H1 (cell line): ENCODE data around the gene CEP41. TPM values are rescaled to one million over a fixed set of nuclear protein-coding genes. Genes with fewer than 3 reads are reported as not detected.

Experiments used
- CTCF ChIA-PET: fragments of 300-600 bp; sonication (Branson Sonifier 250); formaldehyde crosslinking; loops from one replicate; lab custom pipeline; 2021; ENCODE audit not compliant: partially characterized antibody; lab: Charles Lee
- POLR2A ChIA-PET: fragments of 300-600 bp; sonication (Branson Sonifier 250); formaldehyde crosslinking; loops from one replicate; lab custom pipeline; 2021; ENCODE audit warnings: inconsistent platforms; ENCODE audit not compliant: partially characterized antibody; lab: Charles Lee
- DNase-seq, 2 experiments: peaks; one replicate each; pipeline versions ENCODE4 v3.0.0 to v3.0.0-alpha.2; 2010 to 2022; ENCODE audit warnings: low spot score in 2 of 2, low read depth in 1 of 2, mixed read lengths in 1 of 2
- FAIRE-seq: peaks from 2 replicates; lab custom pipeline; 2011; peaks lifted over from hg19 to GRCh38; lab: Jason Lieb, UNC
- H2AFZ ChIP-seq: 2 replicates; pipeline ENCODE4 v1.8.1; 2012; ENCODE audit warnings: low read length, inconsistent platforms
- H2AK5ac ChIP-seq: 2 replicates; pipeline ENCODE4 v1.6.1; 2013; ENCODE audit warnings: low read depth, low read length
- H2BK120ac ChIP-seq: replicated peaks from 2 replicates; pipeline ENCODE3; 2013; ENCODE audit warnings: low read depth, low read length, inconsistent platforms
- H2BK12ac ChIP-seq: 2 replicates; pipeline ENCODE4 v1.6.1; 2013; ENCODE audit warnings: low read depth, low read length
- H2BK15ac ChIP-seq: 2 replicates; pipeline ENCODE4 v1.6.1; 2013; ENCODE audit warnings: low read length
- H2BK20ac ChIP-seq: 2 replicates; pipeline ENCODE4 v1.6.1; 2013; ENCODE audit warnings: low read length
- H2BK5ac ChIP-seq: 2 replicates; pipeline ENCODE4 v1.6.1; 2013; ENCODE audit warnings: low read depth, low read length
- H3K14ac ChIP-seq: 2 replicates; pipeline ENCODE4 v1.6.1; 2013; ENCODE audit warnings: inconsistent platforms; ENCODE audit not compliant: insufficient read length
- H3K18ac ChIP-seq: 2 replicates; pipeline ENCODE4 v1.6.1; 2013; ENCODE audit warnings: low read length; ENCODE audit errors: extremely low read depth
- H3K23ac ChIP-seq: 2 replicates; pipeline ENCODE4 v1.6.1; 2013; ENCODE audit warnings: inconsistent platforms; ENCODE audit not compliant: insufficient read length
- H3K23me2 ChIP-seq: 2 replicates; pipeline ENCODE4 v1.6.1; 2013; ENCODE audit warnings: low read depth, low read length
- H3K27ac ChIP-seq: 2 replicates; pipeline ENCODE4 v1.6.1; 2011; ENCODE audit warnings: low read depth, low read length, inconsistent platforms
- H3K27me3 ChIP-seq, 4 experiments: replicated peaks in 1 of 4; 1 replicate in 1 of 4; 2 replicates in 3 of 4; pipeline versions ENCODE4 v1.6.1 to v1.8.1; 2011 to 2013; ENCODE audit warnings: low read length in 3 of 4, mild to moderate bottlenecking in 3 of 4, inconsistent platforms in 2 of 4, mixed read lengths in 2 of 4, moderate library complexity in 1 of 4; ENCODE audit not compliant: control insufficient read depth in 3 of 4, insufficient read depth in 3 of 4; ENCODE audit errors: extremely low read depth in 1 of 4
- H3K36me3 ChIP-seq, 4 experiments: 2 replicates each; pipeline versions ENCODE4 v1.6.1 to v1.8.1; 2011 to 2013; ENCODE audit warnings: mild to moderate bottlenecking in 4 of 4, low read length in 3 of 4, moderate library complexity in 2 of 4, control low read depth in 1 of 4, inconsistent platforms in 1 of 4; ENCODE audit not compliant: insufficient read depth in 4 of 4, control insufficient read depth in 2 of 4
- H3K4ac ChIP-seq: replicated peaks from 2 replicates; pipeline ENCODE3; 2013; ENCODE audit warnings: low read length, low read depth, mixed read lengths, inconsistent platforms; ENCODE audit not compliant: insufficient read length
- H3K4me1 ChIP-seq, 4 experiments: replicated peaks in 1 of 4; 1 replicate in 1 of 4; 2 replicates in 3 of 4; pipeline versions ENCODE4 v1.6.1 to v1.8.1; 2011 to 2013; ENCODE audit warnings: low read length in 3 of 4, inconsistent platforms in 2 of 4, mixed read lengths in 1 of 4; ENCODE audit not compliant: insufficient read depth in 4 of 4, control insufficient read depth in 3 of 4
- H3K4me2 ChIP-seq, 2 experiments: 2 replicates each; pipeline versions ENCODE4 v1.6.1 to v1.8.1; 2011 to 2013; ENCODE audit warnings: low read depth in 2 of 2, low read length in 2 of 2, control low read depth in 1 of 2, inconsistent platforms in 1 of 2, mild to moderate bottlenecking in 1 of 2; ENCODE audit not compliant: insufficient read depth in 1 of 2
- H3K4me3 ChIP-seq, 4 experiments: fragments of 200-600, 300-600 bp in 1 of 4; sonication (generic), shearing (Covaris generic), sonication (Bioruptor Twin) in 1 of 4; 2 replicates each; pipeline versions ENCODE4 v1.5.1 to v1.8.1; 2011 to 2016; ENCODE audit warnings: low read length in 4 of 4, low read depth in 3 of 4, control low read depth in 2 of 4, inconsistent platforms in 2 of 4, mild to moderate bottlenecking in 2 of 4, mixed read lengths in 1 of 4, moderate library complexity in 1 of 4; ENCODE audit not compliant: insufficient read depth in 2 of 4; ENCODE audit errors: extremely low read depth in 1 of 4
- H3K56ac ChIP-seq: replicated peaks from 2 replicates; pipeline ENCODE3; 2013; ENCODE audit warnings: low read depth, mild to moderate bottlenecking, mixed read lengths, low read length, inconsistent platforms; ENCODE audit not compliant: insufficient read length
- H3K79me1 ChIP-seq: 2 replicates; pipeline ENCODE4 v1.6.1; 2013; ENCODE audit warnings: low read depth, low read length, control low read depth
- H3K79me2 ChIP-seq, 2 experiments: 2 replicates each; pipeline versions ENCODE4 v1.6.1 to v1.8.1; 2012 to 2013; ENCODE audit warnings: low read length in 2 of 2, mild to moderate bottlenecking in 2 of 2, inconsistent platforms in 1 of 2; ENCODE audit not compliant: insufficient read depth in 2 of 2, control insufficient read depth in 1 of 2
- H3K9ac ChIP-seq, 4 experiments: replicated peaks in 1 of 4; 1 replicate in 1 of 4; 2 replicates in 3 of 4; pipeline versions ENCODE4 v1.6.1 to v1.8.1; 2011 to 2013; ENCODE audit warnings: low read depth in 3 of 4, low read length in 3 of 4, control low read depth in 2 of 4, mild to moderate bottlenecking in 2 of 4, moderate library complexity in 2 of 4, inconsistent platforms in 1 of 4; ENCODE audit errors: extremely low read depth in 1 of 4
- H3K9me3 ChIP-seq, 2 experiments: 2 replicates each; pipeline versions ENCODE4 v1.6.1 to v1.8.1; 2012 to 2013; ENCODE audit warnings: mild to moderate bottlenecking in 2 of 2, moderate library complexity in 2 of 2, control low read depth in 1 of 2, inconsistent platforms in 1 of 2, low read depth in 1 of 2, low read length in 1 of 2, mixed read lengths in 1 of 2; ENCODE audit not compliant: insufficient read depth in 2 of 2
- H4K20me1 ChIP-seq, 2 experiments: replicated peaks in 1 of 2; 2 replicates each; pipeline versions ENCODE3 to v1.8.1; 2011 to 2013; ENCODE audit warnings: inconsistent platforms in 2 of 2, low read length in 2 of 2, mild to moderate bottlenecking in 1 of 2; ENCODE audit not compliant: insufficient read depth in 2 of 2, control insufficient read depth in 1 of 2
- H4K5ac ChIP-seq: 2 replicates; pipeline ENCODE4 v1.6.1; 2013; ENCODE audit warnings: low read length, low read depth, mixed read lengths, inconsistent platforms; ENCODE audit not compliant: insufficient read length
- H4K8ac ChIP-seq: 2 replicates; pipeline ENCODE4 v1.8.0; 2013; ENCODE audit warnings: mild to moderate bottlenecking, moderate library complexity, low read length, inconsistent platforms; ENCODE audit not compliant: insufficient read depth; ENCODE audit errors: extremely low read depth
- H4K91ac ChIP-seq: replicated peaks from 2 replicates; pipeline ENCODE3; 2013; ENCODE audit warnings: low read length, mixed read lengths, inconsistent platforms; ENCODE audit not compliant: insufficient read length
- CBX8 ChIP-seq: fragments of 300-800, 300-1000 bp; sonication (generic); IDR thresholded peaks from 2 replicates; pipeline ENCODE4 v1.7.1; 2016; ENCODE audit warnings: low read depth, low read length, borderline replicate concordance
- CEBPB ChIP-seq: IDR thresholded peaks from 2 replicates; pipeline ENCODE4 v1.6.1; 2012; ENCODE audit warnings: low read depth, low read length
- EZH2 ChIP-seq: fragments of 200-600 bp; sonication (generic); IDR thresholded peaks from 2 replicates; pipeline ENCODE4 v1.7.1; 2012; ENCODE audit warnings: low read depth, mild to moderate bottlenecking, moderate library complexity, low read length, inconsistent platforms; ENCODE audit not compliant: severe bottlenecking
- HDAC2 ChIP-seq, 2 experiments: fragments of 300-600 bp in 1 of 2; sonication (generic) in 1 of 2; IDR thresholded peaks; 2 replicates each; pipeline ENCODE4 v1.6.1; 2011 to 2012; ENCODE audit warnings: low read depth in 2 of 2, low read length in 2 of 2, mild to moderate bottlenecking in 2 of 2, moderate library complexity in 2 of 2, borderline replicate concordance in 1 of 2, inconsistent platforms in 1 of 2
- RFX5 ChIP-seq: IDR thresholded peaks from 2 replicates; pipeline ENCODE4 v1.6.1; 2011; ENCODE audit warnings: low read depth, low read length, improper control_type of control experiment, borderline replicate concordance
- SP1 ChIP-seq: IDR thresholded peaks from 2 replicates; pipeline ENCODE4 v1.6.1; 2011; ENCODE audit warnings: low read depth, low read length
- TCF12 ChIP-seq: IDR thresholded peaks from 2 replicates; pipeline ENCODE4 v1.6.1; 2011; ENCODE audit warnings: low read depth, mild to moderate bottlenecking, low read length
- YY1 ChIP-seq: IDR thresholded peaks from 2 replicates; pipeline ENCODE4 v1.6.1; 2011; ENCODE audit warnings: low read depth, mild to moderate bottlenecking, low read length
- WGBS, 2 experiments: shearing (Covaris generic) in 1 of 2; methylation state at CpG; one replicate each; pipeline versions ENCODE4 v1.1.6 to v1.1.7; 2013 to 2015; ENCODE audit warnings: low lambda C conversion rate in 2 of 2, mixed read lengths in 2 of 2, inconsistent platforms in 1 of 2, low coverage in 1 of 2, missing lambda C conversion rate in 1 of 2; ENCODE audit not compliant: insufficient replicate concordance in 2 of 2, insufficient coverage in 1 of 2, insufficient read length in 1 of 2; ENCODE audit errors: extremely low coverage in 1 of 2, missing lambda C conversion rate in 1 of 2; 5-methylcytosine and 5-hydroxymethylcytosine counted together
- polyA plus RNA-seq, 7 experiments: library from polyadenylated mRNA; depleted of rRNA in 3 of 7; stranded (reverse) in 5 of 7; unstranded in 2 of 7; fragments of >200 nt in 5 of 7; fragments of 200-250 nt in 2 of 7; gene quantifications; 1 replicate in 5 of 7; 2 replicates in 1 of 7; 4 replicates in 1 of 7; pipeline versions ENCODE4 v1.2.1 to v1.2.3, GENCODE V29; 2011 to 2013; ENCODE audit warnings: missing spikeins in 2 of 7, mixed read lengths in 2 of 7
- total RNA-seq: library from RNA; stranded (reverse); fragmentation: NEBNext Ultra II Directional; extraction: Animal tissue kit (Norgen Biotek cat#: 25700); gene quantifications from 2 replicates; pipeline ENCODE4 v1.2.1, GENCODE V29; 2021

Gene CEP41
- total and polyA plus RNA-seq, 2 of the 8 experiments (the other 6 are each of a cell fraction or from before 2014, with no cell fraction given) = 9.3 to 12.8 TPM

DNA sequence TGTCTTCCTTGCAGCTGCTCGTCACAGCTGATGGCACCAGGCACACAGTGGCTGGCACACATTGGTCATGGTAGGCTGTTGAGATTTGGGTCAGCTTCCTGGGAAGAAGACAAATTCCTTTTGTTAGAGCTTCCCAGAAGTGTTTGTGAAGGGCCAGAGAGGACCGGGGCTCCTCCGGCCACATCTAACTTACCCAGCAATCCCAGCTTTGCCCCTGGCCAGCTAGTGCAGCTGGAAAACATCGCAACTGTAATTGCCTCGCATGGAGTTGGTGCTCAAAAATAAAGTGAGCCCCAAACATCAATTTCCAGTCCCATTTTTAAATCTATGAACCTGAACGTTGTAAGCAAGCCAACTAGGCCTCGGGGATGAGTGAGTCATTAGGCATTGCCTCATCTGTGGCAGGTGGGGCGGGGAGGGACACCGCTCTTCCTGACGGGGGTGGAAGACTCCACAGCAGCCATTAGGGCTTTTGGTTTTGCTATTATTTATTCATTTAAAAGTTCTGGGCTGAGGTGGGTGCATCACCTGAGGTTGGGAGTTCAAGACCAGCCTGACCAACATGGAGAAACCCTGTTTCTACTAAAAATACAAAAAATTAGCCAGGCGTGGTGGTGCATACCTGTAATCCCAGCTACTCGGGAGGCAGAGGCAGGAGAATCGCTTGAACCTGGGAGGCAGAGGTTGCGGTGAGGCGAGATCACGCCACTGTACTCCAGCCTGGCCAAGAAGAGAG, 83.8 kb downstream of the CEP41 start:
- peak overlapping the region; percentile 87 for H4K91ac ChIP-seq
- H3K79me2 ChIP-seq = no peaks in the 10 kb centered on the region
- DNase-seq (no peak), FAIRE-seq (no peak)
- peak overlapping the region in 1 of 4 experiments; percentile 20; a peak in 2 of 7 replicates for H3K9ac ChIP-seq
- H2BK15ac ChIP-seq = peak overlapping the region; percentile 51; the same call in 1 of the 2 replicates
- H3K4me3 ChIP-seq = no peak overlapping the region
- 0 out of 4 replicates have a peak, but pooled peaks cover 0 to 6% of the 10 kb centered on the region in 2 experiments for H3K9me3 ChIP-seq
- no peaks in the 10 kb centered on the region for H4K20me1 ChIP-seq
- H3K18ac ChIP-seq = peak overlapping the region; percentile 39; the same call in 1 of the 2 replicates
- H2BK12ac ChIP-seq = peak overlapping the region; percentile 94; the same call in 1 of the 2 replicates
- CTCF ChIA-PET = interaction anchor here (0.6 to 1.4 kb wide), 6 partner anchors 9 to 79 kb away, joined by 3 to 4 read pairs (median 4); no protein-coding TSS in a partner anchor
- H2AK5ac ChIP-seq = no peak overlapping the region
- H2BK20ac ChIP-seq = peak overlapping the region; percentile 87; the same call in 1 of the 2 replicates
- no peak overlapping the region for H3K56ac ChIP-seq
- H3K4me1 ChIP-seq = peaks cover 5 to 14% (median 12%) of the 10 kb centered on the region in 4 experiments
- POLR2A ChIA-PET = interaction anchor here (1.0 kb wide), 1 partner anchor 12 kb away, joined by 3 read pairs; the partner anchor contains the start of gene CPA5
- no peaks in the 10 kb centered on the region for H3K27me3 ChIP-seq
- H3K14ac ChIP-seq = no peak overlapping the region
- H3K4ac ChIP-seq = no peak overlapping the region
- H4K8ac ChIP-seq = no peak overlapping the region
- H2AFZ ChIP-seq = peak overlapping the region; percentile 98
- H3K36me3 ChIP-seq = no peaks in the 10 kb centered on the region
- 0 out of 4 replicates have a peak overlapping the region, but pooled peaks of 1 of the 2 experiments have one; percentile 9 for H3K4me2 ChIP-seq
- no peak overlapping the region for H4K5ac ChIP-seq
- H2BK120ac ChIP-seq = no peak overlapping the region
- H3K27ac ChIP-seq = 0 out of 2 replicates have a peak overlapping the region, but pooled peaks have one; percentile 23
- no peaks in the 10 kb centered on the region for H3K79me1 ChIP-seq
- no peak overlapping the region for H3K23ac ChIP-seq
- 90% methylated on average over 16 of the region's 16 CpGs; no CpG with 5 or more reads in 1 of the 2 experiments for WGBS, 2 experiments
- H3K23me2 ChIP-seq = no peaks in the 10 kb centered on the region
- no peak for TF ChIP-seq HDAC2 (IDR thresholded peaks at IDR 0.05; ENCODE audit: borderline replicate concordance in 1 of 2, low read depth in 2 of 2, low read length in 2 of 2)
- no peak for TF ChIP-seq SP1
- no peak for TF ChIP-seq CBX8
- no peak for TF ChIP-seq TCF12
- no peak for TF ChIP-seq YY1
- no peak for TF ChIP-seq CEBPB
- TF ChIP-seq RFX5 = no peak
- TF ChIP-seq EZH2 = no peak
- peak overlapping the region; percentile 69; the same call in 1 of the 2 replicates for H2BK5ac ChIP-seq
